ENCODE results near the gene THSD4.

The THSD4 gene

GRCh38 chr15:71752128-71752527, 636.9 kb downstream of the THSD4 start:
- Histone ChIP-seq H3K4me3 (no peak overlapping the region), H3K27ac (no peak overlapping the region)

GRCh38 chr15:71752604-71753289, 637.5 kb downstream of the THSD4 start:
- H3K4me3 ChIP-seq = no peak overlapping the region
- H3K27ac ChIP-seq = no peak overlapping the region

- no peak overlapping the region for H3K27ac ChIP-seq
- H3K4me3 ChIP-seq = no peak overlapping the region
Observed at GRCh38 chr15:71753346-71753745, 638.1 kb downstream of the THSD4 start.

GRCh38 chr15:71754660-71755059, 639.4 kb downstream of the THSD4 start:
- Histone ChIP-seq H3K27ac (no peak overlapping the region), H3K4me3 (no peak overlapping the region)

GRCh38 chr15:71755092-71755970, 640.1 kb downstream of the THSD4 start:
- H3K27ac ChIP-seq = no peak overlapping the region

GRCh38 chr15:71756599-71757352, 641.5 kb downstream of the THSD4 start:
- no peak overlapping the region for H3K4me3 ChIP-seq
- no peak overlapping the region for H3K27ac ChIP-seq

More at GRCh38 chr15:71755092-71755970, 640.1 kb downstream of the THSD4 start:
- H3K4me3 ChIP-seq = no peak overlapping the region

- Histone ChIP-seq H3K4me3 (no peak overlapping the region), H3K27ac (no peak overlapping the region)
Observed at GRCh38 chr15:71757741-71758530, 642.7 kb downstream of the THSD4 start.

- H3K4me3 ChIP-seq = no peak overlapping the region
- no peak overlapping the region for H3K27ac ChIP-seq
Observed at GRCh38 chr15:71758711-71759110, 643.4 kb downstream of the THSD4 start.

GRCh38 chr15:71760852-71761251, 645.6 kb downstream of the THSD4 start:
- Histone ChIP-seq H3K27ac (no peak overlapping the region), H3K4me3 (no peak overlapping the region)

- H3K4me3 ChIP-seq = no peak overlapping the region
- no peak overlapping the region for H3K27ac ChIP-seq
Observed at GRCh38 chr15:71761649-71762048, 646.4 kb downstream of the THSD4 start.

- Histone ChIP-seq H3K4me3 (no peak overlapping the region), H3K27ac (no peak overlapping the region)
Observed at GRCh38 chr15:71768184-71768583, 652.9 kb downstream of the THSD4 start.

- H3K4me3 ChIP-seq = no peak overlapping the region
- H3K27ac ChIP-seq = no peak overlapping the region
Observed at GRCh38 chr15:71773206-71773859, 658.1 kb downstream of the THSD4 start.

- Histone ChIP-seq H3K4me3 (no peak overlapping the region), H3K27ac (no peak overlapping the region)
Observed at GRCh38 chr15:71775856-71776255, 660.6 kb downstream of the THSD4 start.

- Histone ChIP-seq H3K27ac (no peak overlapping the region), H3K4me3 (no peak overlapping the region)
Observed at GRCh38 chr15:71776304-71776703, 661.0 kb downstream of the THSD4 start.

- H3K4me3 ChIP-seq = no peak overlapping the region
- H3K27ac ChIP-seq = no peak overlapping the region
Observed at GRCh38 chr15:71777216-71777943, 662.1 kb downstream of the THSD4 start.

- H3K4me3 ChIP-seq = no peak overlapping the region
- no peak overlapping the region for H3K27ac ChIP-seq
Observed at GRCh38 chr15:71779073-71779797, 664.0 kb downstream of the THSD4 start.

- no peak overlapping the region for H3K27ac ChIP-seq
- no peak overlapping the region for H3K4me3 ChIP-seq
Observed at GRCh38 chr15:71780115-71780976, 665.1 kb downstream of the THSD4 start.
